OCI-LY3 (cell line): ENCODE measurements around the gene LYPD4.

Experiments used
- EZH2phosphoT487 ChIP-seq: fragments of 200-600 bp; shearing (Covaris generic); IDR thresholded peaks from 2 replicates; pipeline ENCODE4 v1.6.1; 2018; ENCODE audit warnings: antibody characterized with exemption, mixed run types, low read depth
- TF ChIP-seq, protein P1 (sequence below): fragments of 200-600, 300-600 bp; sonication (generic); IDR thresholded peaks from 2 replicates; pipeline ENCODE4 v1.5.1; 2014; ENCODE audit warnings: antibody characterized with exemption, low read length, low read depth

DNA sequence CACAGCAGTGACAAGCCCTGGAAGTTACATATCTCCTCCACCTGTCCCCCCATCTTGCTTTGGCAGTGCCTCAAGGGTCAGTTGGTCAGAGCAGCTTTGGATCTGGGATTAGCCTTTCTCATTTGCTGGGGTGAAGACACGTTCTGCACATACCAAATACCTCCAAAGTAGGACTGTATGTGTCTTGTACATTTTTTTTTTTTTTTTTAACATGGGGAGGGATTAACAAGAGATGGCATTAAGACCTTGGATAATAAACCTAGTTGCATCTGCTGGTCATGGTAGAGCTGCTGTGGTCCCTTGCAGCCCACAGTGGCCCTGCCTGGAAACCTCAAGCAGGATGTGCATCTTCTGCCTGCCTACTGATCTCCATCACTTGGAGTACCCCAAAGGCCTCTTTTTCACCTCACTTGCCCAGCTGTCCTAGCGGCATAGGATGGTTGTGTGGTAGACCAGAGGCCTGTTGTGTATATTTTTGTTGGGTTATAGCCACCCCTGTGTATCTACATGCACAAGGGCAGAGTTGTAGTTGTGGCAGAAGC lies 18.0 kb upstream of the LYPD4 start:
- TF ChIP-seq, protein P1, sequence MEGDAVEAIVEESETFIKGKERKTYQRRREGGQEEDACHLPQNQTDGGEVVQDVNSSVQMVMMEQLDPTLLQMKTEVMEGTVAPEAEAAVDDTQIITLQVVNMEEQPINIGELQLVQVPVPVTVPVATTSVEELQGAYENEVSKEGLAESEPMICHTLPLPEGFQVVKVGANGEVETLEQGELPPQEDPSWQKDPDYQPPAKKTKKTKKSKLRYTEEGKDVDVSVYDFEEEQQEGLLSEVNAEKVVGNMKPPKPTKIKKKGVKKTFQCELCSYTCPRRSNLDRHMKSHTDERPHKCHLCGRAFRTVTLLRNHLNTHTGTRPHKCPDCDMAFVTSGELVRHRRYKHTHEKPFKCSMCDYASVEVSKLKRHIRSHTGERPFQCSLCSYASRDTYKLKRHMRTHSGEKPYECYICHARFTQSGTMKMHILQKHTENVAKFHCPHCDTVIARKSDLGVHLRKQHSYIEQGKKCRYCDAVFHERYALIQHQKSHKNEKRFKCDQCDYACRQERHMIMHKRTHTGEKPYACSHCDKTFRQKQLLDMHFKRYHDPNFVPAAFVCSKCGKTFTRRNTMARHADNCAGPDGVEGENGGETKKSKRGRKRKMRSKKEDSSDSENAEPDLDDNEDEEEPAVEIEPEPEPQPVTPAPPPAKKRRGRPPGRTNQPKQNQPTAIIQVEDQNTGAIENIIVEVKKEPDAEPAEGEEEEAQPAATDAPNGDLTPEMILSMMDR: no peak
- no peak for TF ChIP-seq EZH2phosphoT487
